Keratinocyte (primary cell): ENCODE measurements around the gene MCRS1.

ENCODE experiments used
- CTCF ChIP-seq, 3 experiments: IDR thresholded peaks in 1 of 3; conservative IDR thresholded peaks in 1 of 3; optimal IDR thresholded peaks in 1 of 3; 2 replicates in 2 of 3; 3 replicates in 1 of 3; pipeline versions ENCODE3 to v1.5.1; 2011; ENCODE audit warnings: low read length in 3 of 3, mild to moderate bottlenecking in 3 of 3, moderate library complexity in 2 of 3, control low read depth in 1 of 3, inconsistent platforms in 1 of 3; ENCODE audit not compliant: insufficient read depth in 2 of 3; ENCODE audit errors: extremely low read depth in 1 of 3
- EZH2 ChIP-seq: IDR thresholded peaks from one replicate; pipeline ENCODE4 v1.6.1; 2012; ENCODE audit warnings: inconsistent platforms, mild to moderate bottlenecking, low read length, moderate library complexity

DNA sequence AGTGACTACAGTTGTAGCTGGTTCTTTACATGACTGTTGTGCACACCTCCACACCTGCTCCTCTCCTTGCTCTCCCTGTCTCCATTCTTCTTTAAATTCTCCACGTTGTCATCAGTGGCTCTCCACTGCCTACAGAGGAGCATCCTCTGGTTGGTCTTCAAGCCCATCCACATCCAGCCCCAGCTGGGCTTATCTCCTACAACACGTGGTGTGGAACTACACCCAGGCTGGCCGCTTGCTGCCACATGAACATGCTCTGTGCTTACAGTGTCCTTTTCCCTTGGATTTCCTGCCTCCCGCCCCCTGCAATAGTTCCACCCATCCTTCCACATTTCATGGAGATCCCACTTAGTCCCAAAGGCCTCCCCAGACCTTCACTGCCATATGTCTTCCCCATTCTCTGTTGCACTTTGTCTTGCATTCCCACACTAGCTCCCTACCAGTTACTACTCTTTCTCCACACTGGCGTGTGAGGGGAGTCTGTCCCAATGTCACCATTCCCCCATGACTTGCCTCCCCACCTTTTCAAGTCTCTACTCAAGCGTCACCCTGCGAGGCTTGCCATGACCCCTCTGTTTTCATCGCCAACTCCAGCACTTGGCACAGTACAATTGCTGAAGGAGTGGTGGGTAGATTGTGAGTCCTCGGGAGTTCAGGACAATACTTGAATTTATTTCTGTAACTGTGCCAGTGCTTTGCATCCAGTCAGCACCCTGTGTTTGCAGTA lies 9.8 kb upstream of the MCRS1 start:
- TF ChIP-seq CTCF (optimal IDR thresholded peaks at IDR 0.05 in 1 of 3, IDR thresholded peaks at IDR 0.05 in 1 of 3, conservative IDR thresholded peaks at IDR 0.05 in 1 of 3; ENCODE audit: extremely low read depth in 1 of 3, insufficient read depth in 2 of 3, low read length in 3 of 3) (no peak), EZH2 (no peak)
